Aorta (tissue), 5 donors: ENCODE data around the gene GALK1. TPM values are rescaled to one million over a fixed set of nuclear protein-coding genes. Genes with fewer than 3 reads are reported as not detected.

ENCODE experiments used
- ATAC-seq: fragments of 200-7000 bp; cut with Tn5 transposase; one replicate; pipeline ENCODE4 v1.9.1; 2022; ENCODE audit warnings: moderate library complexity; ENCODE audit not compliant: low FRiP score
- DNase-seq, 2 donors: peaks; one replicate each; pipeline ENCODE4 v3.0.0-alpha.2; 2020
- H3K27ac ChIP-seq, 2 donors: one replicate each; pipeline ENCODE4 v1.5.1; 2013; ENCODE audit warnings: low read length in 2 of 2, mild to moderate bottlenecking in 2 of 2, moderate library complexity in 2 of 2, control low read depth in 1 of 2, inconsistent platforms in 1 of 2, low read depth in 1 of 2
- H3K27me3 ChIP-seq, 2 donors: one replicate each; pipeline ENCODE4 v1.6.1; 2013; ENCODE audit warnings: control low read depth in 1 of 2, low read length in 1 of 2, mild to moderate bottlenecking in 1 of 2, moderate library complexity in 1 of 2; ENCODE audit not compliant: insufficient read depth in 2 of 2, control insufficient read depth in 1 of 2
- H3K36me3 ChIP-seq, 2 donors: one replicate each; pipeline ENCODE4 v1.6.1; 2013; ENCODE audit warnings: control low read depth in 1 of 2, low read length in 1 of 2, mild to moderate bottlenecking in 1 of 2; ENCODE audit not compliant: insufficient read depth in 2 of 2, control insufficient read depth in 1 of 2
- H3K4me1 ChIP-seq, 2 donors: one replicate each; pipeline ENCODE4 v1.6.1; 2013; ENCODE audit warnings: low read length in 2 of 2, control low read depth in 1 of 2, mild to moderate bottlenecking in 1 of 2, moderate library complexity in 1 of 2; ENCODE audit not compliant: insufficient read depth in 2 of 2, control insufficient read depth in 1 of 2
- H3K4me3 ChIP-seq, 2 donors: one replicate each; pipeline ENCODE4 v1.5.1; 2013; ENCODE audit warnings: low read length in 2 of 2, control low read depth in 1 of 2, mild to moderate bottlenecking in 1 of 2
- H3K9me3 ChIP-seq: one replicate; pipeline ENCODE4 v1.6.1; 2013; ENCODE audit warnings: mild to moderate bottlenecking, low read length; ENCODE audit not compliant: control insufficient read depth
- WGBS, 2 donors: extraction: QIAGEN DNeasy Blood & Tissue Kit; methylation state at CpG; one replicate each; pipeline ENCODE4 v1.1.7; 2013; 5-methylcytosine and 5-hydroxymethylcytosine counted together
- intact Hi-C, 2 donors: fragments of 100-400 bp; cut with DNase I; formaldehyde crosslinking; loops; one replicate each; pipeline versions ENCODE4 v1.14.2 to v1.15.0; 2022
- polyA plus RNA-seq, 2 donors: library from polyadenylated mRNA; stranded (reverse); fragments of 200-250 nt; gene quantifications; one replicate each; pipeline ENCODE4 v1.2.3, GENCODE V29; 2013
- total RNA-seq, 2 donors: library from RNA; stranded (reverse); fragmentation: NEBNext Ultra II Directional; extraction: Animal tissue kit (Norgen Biotek cat#: 25700); gene quantifications; one replicate each; pipeline ENCODE4 v1.2.1, GENCODE V29; 2021
- donor health status: healthy with polysubstance abuse.
- donor health status: Bipolar disorder and iron deficiency.
- donor health status: DM: no; HTN: no; CAD: no.
- donor health status: DM: no; HTN: no; CAD: no.
- donor health status: DM: yes; HTN: yes; CAD: no.

The GALK1 gene
- total and polyA plus RNA-seq, 4 donors, result 16.8 to 44.8 (median 22.0) TPM

DNA sequence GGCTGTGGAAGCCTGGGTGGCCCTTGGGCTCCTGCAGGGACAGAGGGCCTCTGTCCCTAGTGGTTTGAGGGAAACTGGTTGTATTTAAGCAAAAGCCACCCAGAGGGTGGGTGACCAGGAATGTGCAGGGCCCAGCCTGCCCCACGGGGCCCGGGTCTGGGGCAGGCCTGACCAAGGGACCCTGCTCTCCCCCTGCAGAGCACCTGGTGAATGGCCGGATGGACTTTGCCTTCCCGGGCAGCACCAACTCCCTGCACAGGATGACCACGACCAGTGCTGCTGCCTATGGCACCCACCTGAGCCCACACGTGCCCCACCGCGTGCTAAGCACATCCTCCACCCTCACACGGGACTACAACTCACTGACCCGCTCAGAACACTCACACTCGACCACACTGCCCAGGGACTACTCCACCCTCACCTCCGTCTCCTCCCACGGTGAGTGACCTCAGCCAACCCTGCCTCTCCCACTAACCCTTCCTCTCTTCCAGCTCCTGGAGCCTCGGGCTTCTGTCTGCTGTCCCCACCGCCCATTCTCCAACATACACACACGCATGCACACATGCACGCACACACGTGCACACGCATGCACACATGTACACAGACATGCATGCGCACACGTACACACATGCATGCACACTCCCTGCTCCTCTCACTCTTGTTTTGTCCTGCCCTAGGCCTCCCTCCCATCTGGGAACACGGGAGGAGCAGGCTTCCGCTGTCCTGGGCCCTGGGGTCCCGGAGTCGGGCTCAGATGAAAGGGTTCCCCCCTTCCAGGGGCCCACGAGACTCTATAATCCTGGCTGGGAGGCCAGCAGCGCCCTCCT, 10.4 kb downstream of the GALK1 start:
- DNase-seq, result peak in 1 of 2 donors; percentile 75
- H3K36me3 ChIP-seq, result no peaks in the 10 kb centered on the region
- H3K27ac ChIP-seq, result no peak overlapping the region
- no peak for ATAC-seq
- H3K27me3 ChIP-seq, result no peaks in the 10 kb centered on the region
- H3K4me1 ChIP-seq, result no peaks in the 10 kb centered on the region
- H3K9me3 ChIP-seq, result no peaks in the 10 kb centered on the region
- WGBS, 2 donors, result 78 to 82% methylated on average over 27 of the region's 27 CpGs
- intact Hi-C loops, result loop anchor here in 1 of 2 donors (5.0 kb wide), 1 partner anchor 73 kb away; no protein-coding TSS in a partner anchor
- no peak overlapping the region for H3K4me3 ChIP-seq

DNA sequence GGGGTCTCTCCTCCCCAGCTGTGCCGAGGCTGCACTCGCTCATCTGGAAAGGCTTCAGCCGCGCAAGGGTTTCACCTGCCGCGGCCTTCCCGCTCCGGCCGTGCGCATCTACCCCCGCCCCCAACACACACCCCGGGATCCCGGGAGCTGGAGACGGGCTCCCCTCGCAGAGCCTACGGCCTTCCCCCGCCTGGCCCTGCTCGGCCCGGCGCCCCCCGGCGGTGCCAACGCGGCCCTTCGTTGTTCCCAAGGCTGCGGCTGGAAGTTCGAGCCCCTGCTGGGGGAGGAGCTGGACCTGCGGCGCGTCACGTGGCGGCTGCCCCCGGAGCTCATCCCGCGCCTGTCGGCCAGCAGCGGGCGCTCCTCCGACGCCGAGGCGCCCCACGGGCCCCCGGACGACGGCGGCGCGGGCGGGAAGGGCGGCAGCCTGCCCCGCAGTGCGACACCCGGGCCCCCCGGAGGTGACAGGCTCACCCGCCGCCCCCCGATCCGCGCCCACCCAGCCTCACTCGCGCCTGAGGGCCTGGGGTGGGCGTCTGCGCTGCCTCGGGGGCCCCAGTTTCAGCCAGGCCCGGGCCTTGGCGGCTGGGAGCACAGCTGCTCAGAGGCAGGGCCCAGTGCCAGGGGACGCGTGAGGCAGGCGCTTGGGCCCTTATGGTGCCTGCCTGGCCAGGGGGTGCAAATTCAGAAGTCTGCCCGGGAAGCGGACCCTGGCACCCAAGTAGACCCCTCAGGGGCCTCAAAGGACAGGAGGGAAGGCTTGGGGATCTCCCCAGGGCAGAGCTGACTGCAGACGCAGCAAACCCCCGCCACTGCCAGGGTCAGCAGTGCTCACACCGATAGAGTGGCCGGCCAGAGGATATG, 11.2 kb downstream of the GALK1 start:
- Histone ChIP-seq H3K27me3 (no peaks in the 10 kb centered on the region), H3K9me3 (no peaks in the 10 kb centered on the region), H3K4me1 (no peaks in the 10 kb centered on the region), H3K36me3 (no peaks in the 10 kb centered on the region), H3K4me3 (peak overlapping the region in 1 of 2 donors; percentile 4), H3K27ac (no peak overlapping the region)
- DNase-seq (peak; percentile 83 to 91), ATAC-seq (peak; percentile 62)
- 5% methylated on average over 47 to 76 of the region's 76 CpGs for WGBS, 2 donors
- intact Hi-C loops, result loop anchor here in 1 of 2 donors (5.0 kb wide), 1 partner anchor 74 kb away; no protein-coding TSS in a partner anchor

DNA sequence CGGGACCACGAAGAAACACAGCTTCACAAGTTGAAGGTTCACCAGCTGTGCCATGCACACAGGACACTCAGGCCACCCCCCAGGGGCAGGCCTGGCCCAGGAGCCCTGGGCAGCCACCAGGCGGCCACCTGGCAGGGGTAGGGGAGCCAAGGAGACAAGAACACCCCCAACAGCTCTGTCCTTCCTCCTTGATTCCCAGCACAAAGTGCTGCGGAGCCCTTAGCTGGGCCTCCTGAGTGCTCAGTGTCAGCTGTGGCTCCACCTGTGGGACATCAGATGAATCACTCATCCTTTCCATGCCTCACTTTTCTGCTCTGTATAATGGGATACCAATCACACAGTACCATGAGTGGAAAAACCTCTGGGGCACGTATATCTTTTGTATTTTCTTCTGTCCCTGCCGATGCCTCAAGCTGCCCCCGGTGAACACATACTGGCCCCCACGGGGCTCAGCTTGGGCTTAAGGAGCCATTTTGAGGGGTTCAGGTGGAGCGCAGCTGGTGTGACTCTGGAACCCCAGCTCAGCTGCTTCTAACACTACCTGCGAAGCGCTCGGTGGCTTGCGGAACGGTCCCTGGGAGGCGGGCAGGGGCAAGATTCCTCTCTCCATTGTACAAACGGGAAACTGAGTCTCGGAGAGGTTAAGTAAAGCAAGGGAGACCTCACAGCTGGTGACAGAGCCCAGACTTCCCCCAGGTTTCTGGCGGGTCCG, 12.0 kb downstream of the GALK1 start:
- DNase-seq (peak in 1 of 2 donors; percentile 77), ATAC-seq (no peak)
- Histone ChIP-seq H3K4me3 (no peak overlapping the region), H3K27me3 (no peaks in the 10 kb centered on the region), H3K4me1 (no peaks in the 10 kb centered on the region), H3K36me3 (no peaks in the 10 kb centered on the region), H3K9me3 (no peaks in the 10 kb centered on the region), H3K27ac (no peak overlapping the region)
- intact Hi-C loops, result loop anchor here in 1 of 2 donors (5.0 kb wide), 1 partner anchor 74 kb away; no protein-coding TSS in a partner anchor
- 71 to 72% methylated on average over 19 of the region's 19 CpGs for WGBS, 2 donors

DNA sequence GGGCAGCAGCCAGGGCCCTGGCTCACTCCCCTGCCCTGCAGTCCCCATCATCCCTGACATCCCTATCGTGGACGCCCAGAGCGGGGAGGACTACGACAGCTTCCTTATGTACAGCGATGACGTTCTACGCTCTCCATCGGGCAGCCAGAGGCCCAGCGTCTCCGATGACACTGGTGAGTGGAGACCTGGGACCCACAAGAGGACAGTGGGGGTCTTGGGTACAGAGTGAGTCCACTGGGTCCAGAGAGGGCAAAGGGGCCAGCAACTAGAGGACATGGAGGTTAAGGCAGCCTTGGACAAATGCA, 12.6 kb downstream of the GALK1 start:
- no peak for ATAC-seq
- Histone ChIP-seq H3K36me3 (no peaks in the 10 kb centered on the region), H3K4me1 (no peaks in the 10 kb centered on the region), H3K27ac (no peak overlapping the region), H3K27me3 (no peaks in the 10 kb centered on the region), H3K9me3 (no peaks in the 10 kb centered on the region), H3K4me3 (no peak overlapping the region)
- DNase-seq, result no peak
- 91 to 92% methylated on average over 10 of the region's 10 CpGs for WGBS, 2 donors
- intact Hi-C loops, result loop anchor here in 1 of 2 donors (5.0 kb wide), 1 partner anchor 75 kb away; no protein-coding TSS in a partner anchor

DNA sequence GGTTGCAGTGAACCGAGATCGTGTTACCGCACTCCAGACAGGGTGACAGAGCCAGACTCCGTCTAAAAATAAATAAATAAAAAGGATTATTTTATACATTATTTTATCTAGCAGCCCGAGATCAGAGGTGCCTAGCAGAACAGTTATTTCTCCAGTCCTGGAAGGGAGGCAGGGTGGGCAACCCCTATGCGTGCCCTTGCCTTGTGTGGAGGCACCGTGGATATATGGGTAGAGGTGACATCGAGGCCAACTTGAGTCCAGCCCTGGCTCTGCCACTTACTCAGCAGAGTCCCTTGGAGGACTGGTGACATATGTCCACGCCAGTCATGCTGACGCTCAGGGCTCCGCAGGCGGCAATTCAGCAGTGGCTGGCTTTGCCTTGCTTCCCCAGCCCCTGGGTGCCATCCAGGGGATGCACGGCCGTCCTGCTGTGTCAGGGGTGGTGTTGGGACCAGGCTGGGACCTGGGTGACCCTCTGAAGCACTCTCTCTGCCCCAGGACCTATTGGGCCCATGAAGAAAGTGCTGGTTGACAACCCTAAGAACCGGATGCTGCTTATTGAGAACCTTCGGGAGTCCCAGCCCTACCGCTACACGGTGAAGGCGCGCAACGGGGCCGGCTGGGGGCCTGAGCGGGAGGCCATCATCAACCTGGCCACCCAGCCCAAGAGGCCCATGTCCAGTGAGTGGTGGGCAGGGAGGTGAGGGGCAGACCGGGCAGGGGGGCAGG, 13.2 kb downstream of the GALK1 start:
- DNase-seq, result peak; percentile 47 to 72
- Histone ChIP-seq H3K4me1 (no peaks in the 10 kb centered on the region), H3K4me3 (no peak overlapping the region), H3K36me3 (no peaks in the 10 kb centered on the region), H3K27me3 (no peaks in the 10 kb centered on the region), H3K27ac (no peak overlapping the region), H3K9me3 (no peaks in the 10 kb centered on the region)
- no peak for ATAC-seq
- intact Hi-C loops, result loop anchor here in 1 of 2 donors (5.0 kb wide), 1 partner anchor 75 kb away; no protein-coding TSS in a partner anchor
- 82 to 88% methylated on average over 24 of the region's 24 CpGs for WGBS, 2 donors

DNA sequence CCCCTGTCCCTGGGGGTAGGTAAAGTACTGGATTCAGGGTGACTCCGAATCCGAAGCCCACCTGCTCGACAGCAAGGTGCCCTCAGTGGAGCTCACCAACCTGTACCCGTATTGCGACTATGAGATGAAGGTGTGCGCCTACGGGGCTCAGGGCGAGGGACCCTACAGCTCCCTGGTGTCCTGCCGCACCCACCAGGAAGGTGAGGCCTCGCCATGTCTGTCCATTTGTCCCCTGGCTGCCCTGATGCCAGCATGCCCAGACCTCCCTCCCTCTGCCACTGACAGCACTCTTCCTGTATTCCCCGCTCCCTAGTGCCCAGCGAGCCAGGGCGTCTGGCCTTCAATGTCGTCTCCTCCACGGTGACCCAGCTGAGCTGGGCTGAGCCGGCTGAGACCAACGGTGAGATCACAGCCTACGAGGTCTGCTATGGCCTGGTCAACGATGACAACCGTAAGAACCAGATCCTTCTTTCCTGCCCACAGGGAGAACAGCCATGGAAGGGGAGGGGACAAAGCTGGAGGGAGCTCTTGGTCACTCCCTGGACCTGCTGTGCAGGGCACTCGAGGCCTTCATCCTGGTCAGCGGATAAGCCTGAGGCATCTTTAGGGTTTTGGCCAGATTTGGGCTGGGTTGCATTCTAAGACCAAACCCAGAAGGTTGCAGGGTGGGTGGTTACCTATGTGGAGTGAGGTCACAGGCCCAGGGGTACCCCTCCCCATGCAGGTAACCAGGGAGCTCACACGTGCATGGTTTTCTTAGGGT, 14.2 kb downstream of the GALK1 start:
- intact Hi-C loops, result loop anchor here in 1 of 2 donors (5.0 kb wide), 1 partner anchor 76 kb away; no protein-coding TSS in a partner anchor
- H3K4me1 ChIP-seq, result no peaks in the 10 kb centered on the region
- ATAC-seq (no peak), DNase-seq (peak in 1 of 2 donors; percentile 63)
- 88 to 89% methylated on average over 23 of the region's 23 CpGs for WGBS, 2 donors
- no peak overlapping the region for H3K27ac ChIP-seq
- H3K4me3 ChIP-seq, result no peak overlapping the region
- no peaks in the 10 kb centered on the region for H3K27me3 ChIP-seq
- no peaks in the 10 kb centered on the region for H3K9me3 ChIP-seq
- no peaks in the 10 kb centered on the region for H3K36me3 ChIP-seq

DNA sequence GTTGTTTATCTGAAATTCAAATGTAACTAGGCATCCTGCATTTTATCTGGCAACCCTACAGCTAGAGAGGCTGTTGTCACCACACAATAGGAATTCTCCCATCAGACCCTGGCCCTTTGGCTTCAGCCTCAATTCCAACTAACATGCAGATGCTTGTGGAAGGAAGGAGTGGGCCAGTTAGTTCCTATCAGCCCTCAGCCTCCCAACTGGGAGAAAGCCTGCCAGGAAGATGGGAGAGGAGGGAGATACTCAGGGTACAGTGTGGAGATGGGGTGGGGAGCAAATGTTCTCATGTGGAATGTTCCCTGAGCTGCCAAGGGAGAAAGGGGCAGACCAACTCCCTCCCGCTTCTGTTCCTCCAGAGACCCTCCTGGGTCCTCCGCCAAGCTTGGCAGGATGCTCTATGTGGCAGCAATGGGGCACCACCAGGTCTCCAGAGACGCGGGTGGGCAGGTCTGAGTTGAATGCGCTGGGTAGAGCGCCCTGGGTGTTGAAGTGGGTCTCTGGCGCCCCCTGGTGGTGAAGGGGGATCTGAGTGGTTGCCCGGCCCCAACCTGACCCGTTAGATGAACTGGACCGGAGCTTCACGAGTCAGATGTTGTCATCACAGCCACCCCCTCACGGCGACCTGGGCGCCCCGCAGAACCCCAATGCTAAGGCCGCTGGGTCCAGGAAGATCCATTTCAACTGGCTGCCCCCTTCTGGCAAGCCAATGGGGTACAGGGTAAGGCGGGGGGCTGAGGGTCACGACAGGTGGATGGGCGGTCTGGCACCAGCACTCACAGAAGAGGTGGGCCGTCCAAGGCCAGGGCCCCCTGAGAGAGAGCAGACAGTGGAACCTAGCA, 15.2 kb downstream of the GALK1 start:
- no peaks in the 10 kb centered on the region for H3K27me3 ChIP-seq
- intact Hi-C loops, result loop anchor here (2.0 to 5.0 kb wide), 5 partner anchors 52 to 322 kb away; partner anchors contain the start of gene SMIM5 (in 2 of the 2)
- H3K4me3 ChIP-seq, result no peak overlapping the region
- DNase-seq, result peak; percentile 91 to 97
- WGBS, 2 donors, result 14 to 17% methylated on average over 20 of the region's 20 CpGs
- H3K9me3 ChIP-seq, result no peaks in the 10 kb centered on the region
- no peak overlapping the region for H3K27ac ChIP-seq
- H3K36me3 ChIP-seq, result no peaks in the 10 kb centered on the region
- peak; percentile 82 for ATAC-seq
- no peaks in the 10 kb centered on the region for H3K4me1 ChIP-seq
